GM12878 (cell line): ENCODE measurements around the gene TMEM163. TPM values are rescaled to one million over a fixed set of nuclear protein-coding genes. Genes with fewer than 3 reads are reported as not detected.
A peak's percentile ranks its signal among the peaks of the same experiment; 100 is the strongest.

Source experiments
- ATAC-seq: fragments of 200-7000 bp; cut with Tn5 transposase; 3 replicates; pipeline ENCODE4 v1.9.1; 2020; ENCODE audit warnings: mild to moderate bottlenecking, moderate library complexity
- BruUV-seq: library from RNA; stranded (reverse); fragments of 400-500 nt; replicated peaks from 2 replicates; lab custom pipeline; 2021; lab: Mats Ljungman, UMichigan
- CTCF ChIA-PET: fragments of 300-600 bp; sonication (Branson Sonifier 250); formaldehyde crosslinking; extraction: SDS; loops from one replicate; lab custom pipeline; 2021; ENCODE audit warnings: inconsistent platforms; lab: Yijun Ruan, JAX
- POLR2A ChIA-PET: fragments of 350-600 bp; formaldehyde crosslinking; extraction: SDS; loops from one replicate; lab custom pipeline; 2021; ENCODE audit warnings: inconsistent platforms; lab: Charles Lee
- RAD21 ChIA-PET: fragments of 300-600 bp; sonication (Branson Sonifier 250); formaldehyde crosslinking; loops from one replicate; lab custom pipeline; 2023; ENCODE audit warnings: antibody characterized with exemption; ENCODE audit not compliant: unreplicated experiment; lab: Charles Lee
- SMC1A ChIA-PET: fragments of 300-600 bp; sonication (Branson Sonifier 250); formaldehyde crosslinking; loops from one replicate; lab custom pipeline; 2023; ENCODE audit not compliant: unreplicated experiment, uncharacterized antibody; lab: Charles Lee
- DNase-seq: peaks from one replicate; pipeline ENCODE4 v3.0.0-alpha.2; 2011; ENCODE audit warnings: low read depth, low spot score
- FAIRE-seq: peaks from 3 replicates; lab custom pipeline; 2011; peaks lifted over from hg19 to GRCh38; lab: Jason Lieb, UNC
- H2AFZ ChIP-seq: 2 replicates; pipeline ENCODE4 v1.6.0; 2011; ENCODE audit warnings: low read depth, low read length, control low read depth; ENCODE audit not compliant: control insufficient read depth
- H3K27ac ChIP-seq: 2 replicates; pipeline ENCODE4 v1.5.1; 2011; ENCODE audit warnings: control low read depth; ENCODE audit not compliant: control insufficient read depth, insufficient read depth
- H3K27me3 ChIP-seq, 2 experiments: replicated peaks in 1 of 2; 2 replicates each; pipeline versions ENCODE4 v1.6.0 to v1.6.1; 2011; ENCODE audit warnings: low read length in 1 of 2; ENCODE audit not compliant: control insufficient read depth in 2 of 2, insufficient read depth in 2 of 2
- H3K36me3 ChIP-seq, 2 experiments: 2 replicates each; pipeline ENCODE4 v1.5.1; 2011; ENCODE audit warnings: low read length in 1 of 2; ENCODE audit not compliant: control insufficient read depth in 2 of 2, insufficient read depth in 2 of 2
- H3K4me1 ChIP-seq: 2 replicates; pipeline ENCODE4 v1.6.1; 2011; ENCODE audit warnings: mild to moderate bottlenecking, low read length, moderate library complexity, mixed read lengths; ENCODE audit not compliant: control insufficient read depth, insufficient read depth
- H3K4me2 ChIP-seq: 2 replicates; pipeline ENCODE4 v1.6.0; 2011; ENCODE audit warnings: control low read depth; ENCODE audit not compliant: control insufficient read depth, insufficient read depth
- H3K4me3 ChIP-seq: fragments of 200-600 bp; sonication (generic); 2 replicates; pipeline ENCODE4 v1.5.1; 2016
- H3K79me2 ChIP-seq: 2 replicates; pipeline ENCODE4 v1.6.0; 2011; ENCODE audit warnings: low read length; ENCODE audit not compliant: control insufficient read depth, insufficient read depth
- H3K9ac ChIP-seq: 2 replicates; pipeline ENCODE4 v1.8.0; 2011; ENCODE audit warnings: low read length, control low read depth, mixed read lengths; ENCODE audit not compliant: control insufficient read depth, insufficient read depth
- H3K9me3 ChIP-seq: replicated peaks from 3 replicates; pipeline ENCODE4 v1.5.1; 2011; ENCODE audit warnings: mild to moderate bottlenecking, low read length; ENCODE audit not compliant: control insufficient read depth, insufficient read depth
- H4K20me1 ChIP-seq: 2 replicates; pipeline ENCODE4 v1.6.0; 2011; ENCODE audit not compliant: control insufficient read depth, insufficient read depth
- BMI1 ChIP-seq: fragments of 450-650 bp; IDR thresholded peaks from 2 replicates; pipeline ENCODE4 v1.6.1; 2016; ENCODE audit warnings: mild to moderate bottlenecking, moderate library complexity, borderline replicate concordance
- EZH2 ChIP-seq: IDR thresholded peaks from 2 replicates; pipeline ENCODE4 v1.6.1; 2012; ENCODE audit warnings: low read depth, mild to moderate bottlenecking, control low read depth, inconsistent platforms, low read length, borderline replicate concordance; ENCODE audit not compliant: control insufficient read depth
- MXI1 ChIP-seq: fragments of 150-350 bp; IDR thresholded peaks from 2 replicates; pipeline ENCODE4 v1.6.1; 2011; ENCODE audit warnings: low read depth, mild to moderate bottlenecking, inconsistent platforms, low read length, improper control_type of control experiment
- RUNX3 ChIP-seq: IDR thresholded peaks from 2 replicates; pipeline ENCODE4 v1.6.1; 2012; ENCODE audit warnings: low read length, inconsistent platforms
- SMARCA5 ChIP-seq: fragments of 450-650 bp; IDR thresholded peaks from 2 replicates; pipeline ENCODE4 v1.6.1; 2017; ENCODE audit warnings: mild to moderate bottlenecking
- TBL1XR1 ChIP-seq: IDR thresholded peaks from 2 replicates; pipeline ENCODE4 v1.6.1; 2012; ENCODE audit warnings: low read depth, low read length, improper control_type of control experiment
- WGBS: methylation state at CpG from one replicate; pipeline ENCODE4 v1.1.6; 2016; ENCODE audit warnings: low lambda C conversion rate; ENCODE audit not compliant: insufficient replicate concordance, insufficient coverage; ENCODE audit errors: missing lambda C conversion rate; 5-methylcytosine and 5-hydroxymethylcytosine counted together
- in situ Hi-C: fragments of 300-500 bp; cut with MboI; formaldehyde crosslinking; loops from 9 replicates; pipeline ENCODE4 v1.14.3; 2018; ENCODE audit warnings: mixed read lengths
- intact Hi-C: fragments of 100-400 bp; cut with micrococcal nuclease; formaldehyde crosslinking; loops from one replicate; pipeline ENCODE4 v1.14.2; 2022; ENCODE audit not compliant: unreplicated experiment
- polyA plus RNA-seq, 11 experiments: library from polyadenylated mRNA; depleted of rRNA in 4 of 11; unstranded in 6 of 11; stranded (reverse) in 5 of 11; fragments of >200 nt; fragmentation: Nextera tagmentation in 4 of 11; fragmentation: Illumina TruSeq in 1 of 11; extraction: Ambion mirVana in 4 of 11; extraction: Trizol in 1 of 11; gene quantifications; 1 replicate in 1 of 11; 2 replicates in 10 of 11; pipeline versions ENCODE4 v1.2.1 to v1.2.3, GENCODE V29; 2011 to 2016; ENCODE audit warnings: inconsistent platforms in 2 of 11, missing spikeins in 2 of 11, low read depth in 1 of 11
- total RNA-seq, 4 experiments: library from RNA; depleted of rRNA in 3 of 4; stranded (reverse); fragments of >200 nt in 3 of 4; fragmentation: Illumina TruSeq in 1 of 4; extraction: Trizol in 1 of 4; gene quantifications; 2 replicates each; pipeline versions ENCODE4 v1.2.1 to v1.2.3, GENCODE V29; 2013 to 2021
- TF ChIP-seq, protein P1 (sequence below): IDR thresholded peaks from 2 replicates; pipeline ENCODE4 v1.6.1; 2011; ENCODE audit warnings: borderline replicate concordance, low read depth, mild to moderate bottlenecking, moderate library complexity, mixed read lengths, low read length; ENCODE audit not compliant: insufficient read depth; ENCODE audit errors: extremely low read length
- TF ChIP-seq, protein P2 (sequence below): fragments of 450-650 bp; conservative IDR thresholded peaks from 2 replicates; pipeline ENCODE4 v1.6.1; 2017; ENCODE audit warnings: mild to moderate bottlenecking, moderate library complexity
- TF ChIP-seq, protein P3 (sequence below): fragments of 450-650 bp; formaldehyde crosslinking; IDR thresholded peaks from 2 replicates; pipeline ENCODE4 v1.5.0; 2022; ENCODE audit warnings: mild to moderate bottlenecking, missing genetic modification characterization

The TMEM163 gene
- total and polyA plus RNA-seq, 10 of the 15 experiments (the other 5 are each of a cell fraction or from before 2014, with no cell fraction given), result 0.05 to 0.11 (median 0.07) TPM; not detected in 4

DNA sequence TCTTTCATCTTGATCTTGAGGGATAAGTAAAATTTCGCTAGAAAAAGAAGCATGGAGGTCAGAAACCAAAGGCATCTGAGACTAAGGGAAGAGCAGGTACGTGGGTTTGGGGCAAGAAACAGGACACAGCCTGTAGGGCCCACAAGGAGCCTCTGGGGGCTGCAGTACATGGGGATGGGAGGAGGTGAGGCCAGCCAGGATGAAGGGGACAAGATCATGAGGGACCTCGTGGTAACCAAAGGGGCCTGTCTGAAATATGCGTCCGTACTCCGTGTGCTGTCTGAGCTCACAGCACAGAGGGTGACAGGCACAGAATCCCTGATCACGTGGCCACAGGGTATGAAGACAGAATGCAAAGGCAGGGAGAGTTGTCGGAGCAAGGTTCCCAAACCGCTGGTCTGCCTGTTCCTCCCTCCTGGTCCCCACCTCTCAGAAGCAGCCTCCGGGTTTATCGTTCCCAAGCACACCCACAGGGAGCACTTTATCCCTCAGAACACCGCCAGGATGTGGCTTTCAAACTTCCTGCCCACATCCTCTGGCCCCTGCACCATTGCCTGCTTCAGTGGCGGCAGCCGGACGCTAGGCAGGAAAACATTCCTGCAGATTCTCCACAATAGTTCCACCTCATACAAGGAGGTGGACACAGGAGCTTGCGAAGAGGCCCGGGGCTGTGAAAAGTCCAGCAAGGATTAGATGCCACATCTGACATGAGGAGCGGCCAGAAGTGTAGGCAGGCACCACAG is 12.0 kb downstream of the TMEM163 start:
- no TSS peak for BruUV-seq
- H3K36me3 ChIP-seq, result no peaks in the 10 kb centered on the region
- no peaks in the 10 kb centered on the region for H3K27me3 ChIP-seq
- H4K20me1 ChIP-seq, result no peaks in the 10 kb centered on the region; the same call in 1 of the 2 replicates
- intact Hi-C loops (no loop called here), in situ Hi-C loops (no loop called here)
- no peaks in the 10 kb centered on the region for H3K79me2 ChIP-seq
- DNase-seq (no peak), ATAC-seq (no peak), FAIRE-seq (no peak)
- no peak overlapping the region for H3K4me2 ChIP-seq
- SMC1A ChIA-PET, result no interaction called here
- POLR2A ChIA-PET, result no interaction called here
- H3K27ac ChIP-seq, result no peak overlapping the region
- RAD21 ChIA-PET, result no interaction called here
- TF ChIP-seq RUNX3 (peak; percentile 34; the same call in 1 of the 2 replicates), EZH2 (no peak)
- TF ChIP-seq, protein P1, sequence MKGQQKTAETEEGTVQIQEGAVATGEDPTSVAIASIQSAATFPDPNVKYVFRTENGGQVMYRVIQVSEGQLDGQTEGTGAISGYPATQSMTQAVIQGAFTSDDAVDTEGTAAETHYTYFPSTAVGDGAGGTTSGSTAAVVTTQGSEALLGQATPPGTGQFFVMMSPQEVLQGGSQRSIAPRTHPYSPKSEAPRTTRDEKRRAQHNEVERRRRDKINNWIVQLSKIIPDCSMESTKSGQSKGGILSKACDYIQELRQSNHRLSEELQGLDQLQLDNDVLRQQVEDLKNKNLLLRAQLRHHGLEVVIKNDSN, result peak; percentile 58
- H3K9me3 ChIP-seq, result no peaks in the 10 kb centered on the region
- H3K9ac ChIP-seq, result no peak overlapping the region
- H3K4me1 ChIP-seq, result no peaks in the 10 kb centered on the region
- no peak overlapping the region for H2AFZ ChIP-seq
- CTCF ChIA-PET, result no interaction called here
- H3K4me3 ChIP-seq, result no peak overlapping the region
- 43% methylated on average over 18 of the region's 18 CpGs for WGBS

DNA sequence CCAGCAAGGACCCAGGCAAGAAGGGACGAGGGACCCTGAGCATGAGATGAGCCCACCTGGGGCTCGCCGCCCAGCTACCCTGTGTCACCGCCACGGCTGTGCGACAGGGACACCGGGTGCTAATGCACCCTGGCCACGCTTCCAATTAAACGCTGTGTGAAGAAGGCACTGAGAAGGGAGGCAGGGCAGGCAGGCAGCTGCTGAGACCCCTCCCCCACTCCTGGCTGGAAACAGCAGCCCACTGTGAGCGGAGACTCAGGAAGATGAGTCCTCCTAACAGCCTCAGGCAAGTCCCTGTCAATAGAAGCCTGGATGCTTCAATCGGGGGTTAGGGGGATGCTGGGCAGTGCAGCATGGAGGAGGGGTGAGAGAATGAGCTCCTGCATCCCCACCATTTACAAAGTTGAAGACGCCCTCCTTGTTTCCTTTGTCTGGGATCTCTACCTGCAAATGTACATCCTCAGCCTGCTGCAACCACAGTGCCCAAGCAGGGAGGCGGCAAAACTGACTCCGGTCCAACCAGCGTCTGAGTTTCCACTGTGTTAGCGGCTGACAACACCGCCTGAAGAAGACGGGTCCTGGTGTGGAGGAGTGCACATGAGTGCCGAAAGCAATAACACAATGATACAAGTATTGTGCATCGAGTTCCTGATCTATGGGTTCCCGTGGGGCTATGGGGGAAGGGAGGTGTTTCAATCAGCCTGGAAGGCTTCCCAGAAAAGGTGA is 12.8 kb downstream of the TMEM163 start:
- no peak for ATAC-seq
- no peak overlapping the region for H2AFZ ChIP-seq
- WGBS, result 63% methylated on average over 21 of the region's 21 CpGs
- ChIA-PET POLR2A (no interaction called here), RAD21 (no interaction called here), CTCF (no interaction called here), SMC1A (no interaction called here)
- H3K27ac ChIP-seq, result no peak overlapping the region
- H3K9me3 ChIP-seq, result no peaks in the 10 kb centered on the region
- H3K4me2 ChIP-seq, result no peak overlapping the region
- intact Hi-C loops (no loop called here), in situ Hi-C loops (no loop called here)
- no peaks in the 10 kb centered on the region for H3K27me3 ChIP-seq
- no peak for FAIRE-seq
- no peaks in the 10 kb centered on the region; the same call in 1 of the 2 replicates for H4K20me1 ChIP-seq
- no peaks in the 10 kb centered on the region for H3K36me3 ChIP-seq
- BruUV-seq, result no TSS peak
- H3K79me2 ChIP-seq, result no peaks in the 10 kb centered on the region
- H3K4me1 ChIP-seq, result no peaks in the 10 kb centered on the region
- no peak overlapping the region for H3K9ac ChIP-seq
- no peak overlapping the region for H3K4me3 ChIP-seq
- no peak for DNase-seq
- TF ChIP-seq, protein P2, sequence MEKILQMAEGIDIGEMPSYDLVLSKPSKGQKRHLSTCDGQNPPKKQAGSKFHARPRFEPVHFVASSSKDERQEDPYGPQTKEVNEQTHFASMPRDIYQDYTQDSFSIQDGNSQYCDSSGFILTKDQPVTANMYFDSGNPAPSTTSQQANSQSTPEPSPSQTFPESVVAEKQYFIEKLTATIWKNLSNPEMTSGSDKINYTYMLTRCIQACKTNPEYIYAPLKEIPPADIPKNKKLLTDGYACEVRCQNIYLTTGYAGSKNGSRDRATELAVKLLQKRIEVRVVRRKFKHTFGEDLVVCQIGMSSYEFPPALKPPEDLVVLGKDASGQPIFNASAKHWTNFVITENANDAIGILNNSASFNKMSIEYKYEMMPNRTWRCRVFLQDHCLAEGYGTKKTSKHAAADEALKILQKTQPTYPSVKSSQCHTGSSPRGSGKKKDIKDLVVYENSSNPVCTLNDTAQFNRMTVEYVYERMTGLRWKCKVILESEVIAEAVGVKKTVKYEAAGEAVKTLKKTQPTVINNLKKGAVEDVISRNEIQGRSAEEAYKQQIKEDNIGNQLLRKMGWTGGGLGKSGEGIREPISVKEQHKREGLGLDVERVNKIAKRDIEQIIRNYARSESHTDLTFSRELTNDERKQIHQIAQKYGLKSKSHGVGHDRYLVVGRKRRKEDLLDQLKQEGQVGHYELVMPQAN, result no peak
- no peak for TF ChIP-seq MXI1
- no peak for TF ChIP-seq BMI1
- TF ChIP-seq, protein P3, sequence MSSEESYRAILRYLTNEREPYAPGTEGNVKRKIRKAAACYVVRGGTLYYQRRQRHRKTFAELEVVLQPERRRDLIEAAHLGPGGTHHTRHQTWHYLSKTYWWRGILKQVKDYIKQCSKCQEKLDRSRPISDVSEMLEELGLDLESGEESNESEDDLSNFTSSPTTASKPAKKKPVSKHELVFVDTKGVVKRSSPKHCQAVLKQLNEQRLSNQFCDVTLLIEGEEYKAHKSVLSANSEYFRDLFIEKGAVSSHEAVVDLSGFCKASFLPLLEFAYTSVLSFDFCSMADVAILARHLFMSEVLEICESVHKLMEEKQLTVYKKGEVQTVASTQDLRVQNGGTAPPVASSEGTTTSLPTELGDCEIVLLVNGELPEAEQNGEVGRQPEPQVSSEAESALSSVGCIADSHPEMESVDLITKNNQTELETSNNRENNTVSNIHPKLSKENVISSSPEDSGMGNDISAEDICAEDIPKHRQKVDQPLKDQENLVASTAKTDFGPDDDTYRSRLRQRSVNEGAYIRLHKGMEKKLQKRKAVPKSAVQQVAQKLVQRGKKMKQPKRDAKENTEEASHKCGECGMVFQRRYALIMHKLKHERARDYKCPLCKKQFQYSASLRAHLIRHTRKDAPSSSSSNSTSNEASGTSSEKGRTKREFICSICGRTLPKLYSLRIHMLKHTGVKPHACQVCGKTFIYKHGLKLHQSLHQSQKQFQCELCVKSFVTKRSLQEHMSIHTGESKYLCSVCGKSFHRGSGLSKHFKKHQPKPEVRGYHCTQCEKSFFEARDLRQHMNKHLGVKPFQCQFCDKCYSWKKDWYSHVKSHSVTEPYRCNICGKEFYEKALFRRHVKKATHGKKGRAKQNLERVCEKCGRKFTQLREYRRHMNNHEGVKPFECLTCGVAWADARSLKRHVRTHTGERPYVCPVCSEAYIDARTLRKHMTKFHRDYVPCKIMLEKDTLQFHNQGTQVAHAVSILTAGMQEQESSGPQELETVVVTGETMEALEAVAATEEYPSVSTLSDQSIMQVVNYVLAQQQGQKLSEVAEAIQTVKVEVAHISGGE (CRISPR knock-in tag), result no peak
- TF ChIP-seq SMARCA5, result no peak
- TF ChIP-seq TBL1XR1, result no peak
